GM12878 (cell line): ENCODE measurements around the gene SPIRE1. TPM values are rescaled to one million over a fixed set of nuclear protein-coding genes. Genes with fewer than 3 reads are reported as not detected.

Source experiments
- ATAC-seq: fragments of 200-7000 bp; cut with Tn5 transposase; 3 replicates; pipeline ENCODE4 v1.9.1; 2020; ENCODE audit warnings: mild to moderate bottlenecking, moderate library complexity
- BruUV-seq: library from RNA; stranded (reverse); fragments of 400-500 nt; replicated peaks from 2 replicates; lab custom pipeline; 2021; lab: Mats Ljungman, UMichigan
- CTCF ChIA-PET: fragments of 300-600 bp; sonication (Branson Sonifier 250); formaldehyde crosslinking; extraction: SDS; loops from one replicate; lab custom pipeline; 2021; ENCODE audit warnings: inconsistent platforms; lab: Yijun Ruan, JAX
- POLR2A ChIA-PET: fragments of 350-600 bp; formaldehyde crosslinking; extraction: SDS; loops from one replicate; lab custom pipeline; 2021; ENCODE audit warnings: inconsistent platforms; lab: Charles Lee
- RAD21 ChIA-PET: fragments of 300-600 bp; sonication (Branson Sonifier 250); formaldehyde crosslinking; loops from one replicate; lab custom pipeline; 2023; ENCODE audit warnings: antibody characterized with exemption; ENCODE audit not compliant: unreplicated experiment; lab: Charles Lee
- SMC1A ChIA-PET: fragments of 300-600 bp; sonication (Branson Sonifier 250); formaldehyde crosslinking; loops from one replicate; lab custom pipeline; 2023; ENCODE audit not compliant: unreplicated experiment, uncharacterized antibody; lab: Charles Lee
- DNase-seq: peaks from one replicate; pipeline ENCODE4 v3.0.0-alpha.2; 2011; ENCODE audit warnings: low read depth, low spot score
- FAIRE-seq: peaks from 3 replicates; lab custom pipeline; 2011; peaks lifted over from hg19 to GRCh38; lab: Jason Lieb, UNC
- H2AFZ ChIP-seq: 2 replicates; pipeline ENCODE4 v1.6.0; 2011; ENCODE audit warnings: low read depth, low read length, control low read depth; ENCODE audit not compliant: control insufficient read depth
- H3K27ac ChIP-seq: 2 replicates; pipeline ENCODE4 v1.5.1; 2011; ENCODE audit warnings: control low read depth; ENCODE audit not compliant: control insufficient read depth, insufficient read depth
- H3K27me3 ChIP-seq, 2 experiments: replicated peaks in 1 of 2; 2 replicates each; pipeline versions ENCODE4 v1.6.0 to v1.6.1; 2011; ENCODE audit warnings: low read length in 1 of 2; ENCODE audit not compliant: control insufficient read depth in 2 of 2, insufficient read depth in 2 of 2
- H3K36me3 ChIP-seq, 2 experiments: 2 replicates each; pipeline ENCODE4 v1.5.1; 2011; ENCODE audit warnings: low read length in 1 of 2; ENCODE audit not compliant: control insufficient read depth in 2 of 2, insufficient read depth in 2 of 2
- H3K4me1 ChIP-seq: 2 replicates; pipeline ENCODE4 v1.6.1; 2011; ENCODE audit warnings: mild to moderate bottlenecking, low read length, moderate library complexity, mixed read lengths; ENCODE audit not compliant: control insufficient read depth, insufficient read depth
- H3K4me2 ChIP-seq: 2 replicates; pipeline ENCODE4 v1.6.0; 2011; ENCODE audit warnings: control low read depth; ENCODE audit not compliant: control insufficient read depth, insufficient read depth
- H3K4me3 ChIP-seq: fragments of 200-600 bp; sonication (generic); 2 replicates; pipeline ENCODE4 v1.5.1; 2016
- H3K79me2 ChIP-seq: 2 replicates; pipeline ENCODE4 v1.6.0; 2011; ENCODE audit warnings: low read length; ENCODE audit not compliant: control insufficient read depth, insufficient read depth
- H3K9ac ChIP-seq: 2 replicates; pipeline ENCODE4 v1.8.0; 2011; ENCODE audit warnings: low read length, control low read depth, mixed read lengths; ENCODE audit not compliant: control insufficient read depth, insufficient read depth
- H3K9me3 ChIP-seq: replicated peaks from 3 replicates; pipeline ENCODE4 v1.5.1; 2011; ENCODE audit warnings: mild to moderate bottlenecking, low read length; ENCODE audit not compliant: control insufficient read depth, insufficient read depth
- H4K20me1 ChIP-seq: 2 replicates; pipeline ENCODE4 v1.6.0; 2011; ENCODE audit not compliant: control insufficient read depth, insufficient read depth
- E2F4 ChIP-seq: IDR thresholded peaks from 2 replicates; pipeline ENCODE4 v1.6.1; 2012; ENCODE audit warnings: low read depth, low read length, improper control_type of control experiment
- EP300 ChIP-seq, 2 experiments: fragments of 150-350 bp in 1 of 2; IDR thresholded peaks; 2 replicates each; pipeline ENCODE4 v1.6.1; 2011 to 2012; ENCODE audit warnings: low read depth in 2 of 2, low read length in 2 of 2, borderline replicate concordance in 1 of 2, improper control_type of control experiment in 1 of 2, inconsistent platforms in 1 of 2; ENCODE audit not compliant: control insufficient read depth in 1 of 2
- ETV6 ChIP-seq, 2 experiments: fragments of 450-650 bp in 1 of 2; IDR thresholded peaks in 1 of 2; conservative IDR thresholded peaks in 1 of 2; 2 replicates each; pipeline ENCODE4 v1.6.1; 2014; ENCODE audit warnings: antibody characterized with exemption in 1 of 2, borderline replicate concordance in 1 of 2, low read depth in 1 of 2, mild to moderate bottlenecking in 1 of 2, moderate library complexity in 1 of 2
- FOS ChIP-seq: IDR thresholded peaks from 3 replicates; pipeline ENCODE4 v1.6.1; 2011; ENCODE audit warnings: borderline replicate concordance; ENCODE audit not compliant: insufficient read length; ENCODE audit errors: extremely low read depth
- LARP7 ChIP-seq: fragments of 450-650 bp; IDR thresholded peaks from 2 replicates; pipeline ENCODE4 v1.6.1; 2017; ENCODE audit warnings: mild to moderate bottlenecking
- MYB ChIP-seq: fragments of 150-350 bp; IDR thresholded peaks from 2 replicates; pipeline ENCODE4 v1.6.1; 2014; ENCODE audit warnings: mild to moderate bottlenecking, low read depth, low read length, borderline replicate concordance
- RFX5 ChIP-seq: IDR thresholded peaks from 2 replicates; pipeline ENCODE4 v1.6.1; 2011; ENCODE audit warnings: low read depth, low read length, improper control_type of control experiment
- SKIL ChIP-seq: fragments of 450-650 bp; IDR thresholded peaks from 2 replicates; pipeline ENCODE4 v1.6.1; 2017; ENCODE audit warnings: mild to moderate bottlenecking, low read depth, inconsistent platforms; ENCODE audit not compliant: poor library complexity, severe bottlenecking
- ZNF622 ChIP-seq: fragments of 450-650 bp; IDR thresholded peaks from 2 replicates; pipeline ENCODE4 v1.6.1; 2017; ENCODE audit warnings: mild to moderate bottlenecking, inconsistent platforms
- WGBS: methylation state at CpG from one replicate; pipeline ENCODE4 v1.1.6; 2016; ENCODE audit warnings: low lambda C conversion rate; ENCODE audit not compliant: insufficient replicate concordance, insufficient coverage; ENCODE audit errors: missing lambda C conversion rate; 5-methylcytosine and 5-hydroxymethylcytosine counted together
- in situ Hi-C: fragments of 300-500 bp; cut with MboI; formaldehyde crosslinking; loops from 9 replicates; pipeline ENCODE4 v1.14.3; 2018; ENCODE audit warnings: mixed read lengths
- intact Hi-C: fragments of 100-400 bp; cut with micrococcal nuclease; formaldehyde crosslinking; loops from one replicate; pipeline ENCODE4 v1.14.2; 2022; ENCODE audit not compliant: unreplicated experiment
- polyA plus RNA-seq, 11 experiments: library from polyadenylated mRNA; depleted of rRNA in 4 of 11; unstranded in 6 of 11; stranded (reverse) in 5 of 11; fragments of >200 nt; fragmentation: Nextera tagmentation in 4 of 11; fragmentation: Illumina TruSeq in 1 of 11; extraction: Ambion mirVana in 4 of 11; extraction: Trizol in 1 of 11; gene quantifications; 1 replicate in 1 of 11; 2 replicates in 10 of 11; pipeline versions ENCODE4 v1.2.1 to v1.2.3, GENCODE V29; 2011 to 2016; ENCODE audit warnings: inconsistent platforms in 2 of 11, missing spikeins in 2 of 11, low read depth in 1 of 11
- total RNA-seq, 4 experiments: library from RNA; depleted of rRNA in 3 of 4; stranded (reverse); fragments of >200 nt in 3 of 4; fragmentation: Illumina TruSeq in 1 of 4; extraction: Trizol in 1 of 4; gene quantifications; 2 replicates each; pipeline versions ENCODE4 v1.2.1 to v1.2.3, GENCODE V29; 2013 to 2021
- TF ChIP-seq, protein P1 (sequence below): fragments of 450-650 bp; IDR thresholded peaks from 2 replicates; pipeline ENCODE4 v1.6.1; 2016; ENCODE audit warnings: mild to moderate bottlenecking
- TF ChIP-seq, protein P2 (sequence below): IDR thresholded peaks from 2 replicates; pipeline ENCODE4 v1.6.1; 2011; ENCODE audit warnings: low read depth, mild to moderate bottlenecking, low read length, moderate library complexity, borderline replicate concordance; ENCODE audit errors: extremely low read depth

SPIRE1 gene
- total and polyA plus RNA-seq, 10 of the 15 experiments (the other 5 are each of a cell fraction or from before 2014, with no cell fraction given) = 0.18 to 9.2 (median 4.3) TPM

- TF ChIP-seq RFX5 (no peak), E2F4 (no peak), EP300 (IDR thresholded peaks at IDR 0.05; ENCODE audit: borderline replicate concordance in 1 of 2, control insufficient read depth in 1 of 2, low read depth in 2 of 2, low read length in 2 of 2) (no peak)
- TF ChIP-seq, protein P1, sequence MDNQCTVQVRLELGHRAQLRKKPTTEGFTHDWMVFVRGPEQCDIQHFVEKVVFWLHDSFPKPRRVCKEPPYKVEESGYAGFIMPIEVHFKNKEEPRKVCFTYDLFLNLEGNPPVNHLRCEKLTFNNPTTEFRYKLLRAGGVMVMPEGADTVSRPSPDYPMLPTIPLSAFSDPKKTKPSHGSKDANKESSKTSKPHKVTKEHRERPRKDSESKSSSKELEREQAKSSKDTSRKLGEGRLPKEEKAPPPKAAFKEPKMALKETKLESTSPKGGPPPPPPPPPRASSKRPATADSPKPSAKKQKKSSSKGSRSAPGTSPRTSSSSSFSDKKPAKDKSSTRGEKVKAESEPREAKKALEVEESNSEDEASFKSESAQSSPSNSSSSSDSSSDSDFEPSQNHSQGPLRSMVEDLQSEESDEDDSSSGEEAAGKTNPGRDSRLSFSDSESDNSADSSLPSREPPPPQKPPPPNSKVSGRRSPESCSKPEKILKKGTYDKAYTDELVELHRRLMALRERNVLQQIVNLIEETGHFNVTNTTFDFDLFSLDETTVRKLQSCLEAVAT = no peak
These were observed 258.7 kb downstream of the SPIRE1 start (continued) for GRCh38 chr18:12399231-12399630.

- Histone ChIP-seq H2AFZ (no peak overlapping the region), H4K20me1 (no peaks in the 10 kb centered on the region), H3K27ac (no peak overlapping the region), H3K4me3 (no peak overlapping the region), H3K79me2 (no peaks in the 10 kb centered on the region), H3K4me1 (no peaks in the 10 kb centered on the region), H3K9ac (no peak overlapping the region), H3K4me2 (no peak overlapping the region), H3K36me3 (no peaks in the 10 kb centered on the region), H3K9me3 (no peaks in the 10 kb centered on the region), H3K27me3 (peaks cover 0 to 3% of the 10 kb centered on the region in 2 experiments; a peak in 1 of 4 replicates)
- intact Hi-C loops = loop anchor here (10.0 kb wide), 1 partner anchor 136 kb away; no protein-coding TSS in a partner anchor
- ATAC-seq = no peak
- WGBS = 87% methylated on average over 5 of the region's 5 CpGs
- POLR2A ChIA-PET = interaction anchor here (0.7 kb wide), 1 partner anchor 9 kb away, joined by 3 read pairs; the partner anchor contains the start of gene PRELID3A
- CTCF ChIA-PET = no interaction called here
- no TSS peak for BruUV-seq
- no peak for DNase-seq
- RAD21 ChIA-PET = no interaction called here
- TF ChIP-seq, protein P2, sequence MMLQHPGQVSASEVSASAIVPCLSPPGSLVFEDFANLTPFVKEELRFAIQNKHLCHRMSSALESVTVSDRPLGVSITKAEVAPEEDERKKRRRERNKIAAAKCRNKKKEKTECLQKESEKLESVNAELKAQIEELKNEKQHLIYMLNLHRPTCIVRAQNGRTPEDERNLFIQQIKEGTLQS = no peak
- no peak for TF ChIP-seq ETV6 (conservative IDR thresholded peaks at IDR 0.05 in 1 of 2, IDR thresholded peaks at IDR 0.05 in 1 of 2; ENCODE audit: borderline replicate concordance in 1 of 2, low read depth in 1 of 2)
- no peak for TF ChIP-seq SKIL
- no peak for TF ChIP-seq ZNF622
- TF ChIP-seq FOS = no peak
- TF ChIP-seq LARP7 = no peak
- no peak for TF ChIP-seq MYB
- FAIRE-seq = no peak
- in situ Hi-C loops = no loop called here
- SMC1A ChIA-PET = interaction anchor here (1.0 kb wide), 1 partner anchor 14 kb away, joined by 4 read pairs; no protein-coding TSS in a partner anchor
These were observed 259.3 kb downstream of the SPIRE1 start for GRCh38 chr18:12398625-12399024.
